Panc1 (cell line): ENCODE measurements around the gene CEP131.

ENCODE experiments used
- POLR2AphosphoS5 ChIP-seq: IDR thresholded peaks from 2 replicates; pipeline ENCODE4 v1.6.1; 2012; ENCODE audit warnings: mild to moderate bottlenecking, low read depth, low read length, moderate library complexity
- SIN3A ChIP-seq: IDR thresholded peaks from 2 replicates; pipeline ENCODE4 v1.6.1; 2012; ENCODE audit warnings: low read depth, mild to moderate bottlenecking, low read length, moderate library complexity, borderline replicate concordance; ENCODE audit not compliant: insufficient read depth
- TCF7L2 ChIP-seq: IDR thresholded peaks from 2 replicates; pipeline ENCODE4 v1.6.1; 2011; ENCODE audit warnings: mild to moderate bottlenecking, low read depth, low read length, inconsistent platforms
- TF ChIP-seq, protein P1 (sequence below): fragments of 450-650 bp; IDR thresholded peaks from 2 replicates; pipeline ENCODE4 v1.5.1; 2017; ENCODE audit warnings: mild to moderate bottlenecking

DNA sequence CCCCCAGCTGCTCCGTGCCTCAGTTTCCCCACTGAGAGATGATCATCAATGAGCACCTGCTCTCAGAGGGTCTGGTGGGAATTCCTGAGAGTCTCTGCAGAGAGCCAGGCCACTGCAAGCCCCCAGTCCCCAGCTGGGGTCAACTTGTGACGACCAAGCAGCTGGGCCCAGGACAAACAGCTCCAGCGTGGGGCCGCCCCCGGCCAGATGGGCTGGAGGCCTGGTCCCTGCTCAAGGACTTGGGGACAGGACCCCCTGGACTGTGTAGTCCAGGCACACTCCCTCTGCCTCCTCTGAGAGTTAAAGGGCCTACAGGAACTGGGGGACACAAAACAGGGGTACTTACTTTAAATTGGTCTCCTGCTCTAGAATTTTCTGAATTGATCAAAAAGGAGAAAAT is 40.2 kb downstream of the CEP131 start:
- TF ChIP-seq TCF7L2 = no peak
- TF ChIP-seq, protein P1, sequence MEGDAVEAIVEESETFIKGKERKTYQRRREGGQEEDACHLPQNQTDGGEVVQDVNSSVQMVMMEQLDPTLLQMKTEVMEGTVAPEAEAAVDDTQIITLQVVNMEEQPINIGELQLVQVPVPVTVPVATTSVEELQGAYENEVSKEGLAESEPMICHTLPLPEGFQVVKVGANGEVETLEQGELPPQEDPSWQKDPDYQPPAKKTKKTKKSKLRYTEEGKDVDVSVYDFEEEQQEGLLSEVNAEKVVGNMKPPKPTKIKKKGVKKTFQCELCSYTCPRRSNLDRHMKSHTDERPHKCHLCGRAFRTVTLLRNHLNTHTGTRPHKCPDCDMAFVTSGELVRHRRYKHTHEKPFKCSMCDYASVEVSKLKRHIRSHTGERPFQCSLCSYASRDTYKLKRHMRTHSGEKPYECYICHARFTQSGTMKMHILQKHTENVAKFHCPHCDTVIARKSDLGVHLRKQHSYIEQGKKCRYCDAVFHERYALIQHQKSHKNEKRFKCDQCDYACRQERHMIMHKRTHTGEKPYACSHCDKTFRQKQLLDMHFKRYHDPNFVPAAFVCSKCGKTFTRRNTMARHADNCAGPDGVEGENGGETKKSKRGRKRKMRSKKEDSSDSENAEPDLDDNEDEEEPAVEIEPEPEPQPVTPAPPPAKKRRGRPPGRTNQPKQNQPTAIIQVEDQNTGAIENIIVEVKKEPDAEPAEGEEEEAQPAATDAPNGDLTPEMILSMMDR = no peak
- TF ChIP-seq SIN3A = no peak
- no peak for TF ChIP-seq POLR2AphosphoS5
